T-helper 1 cell (primary cell): ENCODE results near the gene CFHR1.
"Not testable (repeated sequence)": the region's sequence is repeated elsewhere in the genome, so short reads cannot be mapped to it uniquely, and the experiment has no call there.

ENCODE experiments used
- DNase-seq, 5 donors: peaks; one replicate each; pipeline ENCODE4 v3.0.0-alpha.2; 2012 to 2020
- total RNA-seq, 4 donors: gene quantifications; one replicate each; lab custom pipeline; 2026; lab: John Stamatoyannopoulos, UW

Gene CFHR1
- 0 reads per million in 4 donors for total RNA-seq

GRCh38 chr1:196819531-196819930 is at the start of gene CFHR1:
TSS of gene CFHR1 (plus strand) at chr1:196819731. CDS start at chr1:196819845, 114 bp downstream.
- not testable (repeated sequence) for DNase-seq

- DNase-seq, result not testable (repeated sequence)
These were observed 49.7 kb upstream of the CFHR1 start for GRCh38 chr1:196769823-196770222.

- DNase-seq, result no peak
These were observed 45.8 kb upstream of the CFHR1 start for GRCh38 chr1:196773713-196774112.

GRCh38 chr1:196774175-196774574 is 45.4 kb upstream of the CFHR1 start:
- no peak for DNase-seq

- DNase-seq, result no peak
These were observed 44.9 kb upstream of the CFHR1 start, which contains the start of gene CFHR3 for GRCh38 chr1:196774603-196775002. TSS of gene CFHR3 (plus strand) at chr1:196774840. CDS start at chr1:196774887, 47 bp downstream.

- no peak for DNase-seq
These were observed 41.9 kb upstream of the CFHR1 start for GRCh38 chr1:196777603-196778002.

GRCh38 chr1:196779093-196779492 is 40.4 kb upstream of the CFHR1 start:
- DNase-seq, result no peak

GRCh38 chr1:196791252-196791651 is 28.3 kb upstream of the CFHR1 start:
- not testable (repeated sequence) for DNase-seq

- DNase-seq, result not testable (repeated sequence)
These were observed 25.4 kb upstream of the CFHR1 start for GRCh38 chr1:196794103-196794502.

GRCh38 chr1:196797891-196798290 is 21.6 kb upstream of the CFHR1 start:
- DNase-seq, result no peak

- DNase-seq, result not testable (repeated sequence)
These were observed 17.6 kb upstream of the CFHR1 start for GRCh38 chr1:196801920-196802319.

- DNase-seq, result no peak
These were observed 10.8 kb upstream of the CFHR1 start for GRCh38 chr1:196808529-196809235.

GRCh38 chr1:196817442-196817841 is 2.1 kb upstream of the CFHR1 start:
- DNase-seq, result not testable (repeated sequence)

- DNase-seq, result peak in 1 of 5 donors; percentile 15
These were observed 8.3 kb downstream of the CFHR1 start for GRCh38 chr1:196827860-196828259.

- DNase-seq, result not testable (repeated sequence)
These were observed 30.3 kb downstream of the CFHR1 start for GRCh38 chr1:196849613-196850492.

- no peak for DNase-seq
These were observed 36.5 kb downstream of the CFHR1 start for GRCh38 chr1:196856053-196856452.

GRCh38 chr1:196857188-196857587 is 37.7 kb downstream of the CFHR1 start:
- DNase-seq, result no peak

- DNase-seq, result no peak
These were observed 39.3 kb downstream of the CFHR1 start for GRCh38 chr1:196858811-196859210.

GRCh38 chr1:196860323-196860884 is 40.9 kb downstream of the CFHR1 start:
- DNase-seq, result no peak

GRCh38 chr1:196861429-196861828 is 41.9 kb downstream of the CFHR1 start:
- DNase-seq, result no peak

- DNase-seq, result no peak
These were observed 47.4 kb downstream of the CFHR1 start for GRCh38 chr1:196866974-196867373.

- DNase-seq, result no peak
These were observed 53.9 kb downstream of the CFHR1 start for GRCh38 chr1:196873385-196873784.

- no peak for DNase-seq
These were observed 56.4 kb downstream of the CFHR1 start for GRCh38 chr1:196875935-196876334.
